ACHN (cell line): ENCODE measurements around the gene NEDD4L.

Experiments
- DNase-seq: peaks from one replicate; pipeline ENCODE4 v3.0.0-alpha.2; 2015
- in situ Hi-C: cut with HindIII; loops from 2 replicates; pipeline ENCODE4 v1.10.0; 2017; ENCODE audit warnings: low sequenced_read_pairs, low pct_ligation_motif_present, low pct_unique_long_range_greater_than_20kb

The NEDD4L gene

GRCh38 chr18:58208207-58208932, 164.3 kb downstream of the NEDD4L start:
- in situ Hi-C loops = no loop called here
- peak; percentile 16 for DNase-seq

- peak; percentile 31 for DNase-seq
- in situ Hi-C loops = no loop called here
Observed at GRCh38 chr18:58209326-58209725, 165.3 kb downstream of the NEDD4L start.

GRCh38 chr18:58211510-58211909, 167.5 kb downstream of the NEDD4L start:
- DNase-seq = no peak
- in situ Hi-C loops = no loop called here

GRCh38 chr18:58212274-58212673, 168.2 kb downstream of the NEDD4L start:
- in situ Hi-C loops = no loop called here

GRCh38 chr18:58213440-58213839, 169.4 kb downstream of the NEDD4L start:
- DNase-seq = peak; percentile 89
- in situ Hi-C loops = no loop called here

More at GRCh38 chr18:58212274-58212673, 168.2 kb downstream of the NEDD4L start:
- no peak for DNase-seq

GRCh38 chr18:58215011-58215410, 171.0 kb downstream of the NEDD4L start:
- no peak for DNase-seq
- in situ Hi-C loops = no loop called here

- peak; percentile 39 for DNase-seq
- in situ Hi-C loops = no loop called here
Observed at GRCh38 chr18:58216071-58216481, 172.1 kb downstream of the NEDD4L start.

GRCh38 chr18:58217052-58217451, 173.0 kb downstream of the NEDD4L start:
- DNase-seq = no peak
- in situ Hi-C loops = no loop called here

- DNase-seq = no peak
- in situ Hi-C loops = no loop called here
Observed at GRCh38 chr18:58218117-58218516, 174.1 kb downstream of the NEDD4L start.

GRCh38 chr18:58221060-58221725, 177.2 kb downstream of the NEDD4L start:
- peak; percentile 92 for DNase-seq
- in situ Hi-C loops = no loop called here

- in situ Hi-C loops = no loop called here
- peak; percentile 48 for DNase-seq
Observed at GRCh38 chr18:58222432-58223125, 178.6 kb downstream of the NEDD4L start.

- in situ Hi-C loops = no loop called here
- DNase-seq = peak; percentile 89
Observed at GRCh38 chr18:58223717-58224424, 179.8 kb downstream of the NEDD4L start.

- DNase-seq = no peak
- in situ Hi-C loops = no loop called here
Observed at GRCh38 chr18:58224425-58224750, 180.4 kb downstream of the NEDD4L start.

- DNase-seq = no peak
- in situ Hi-C loops = no loop called here
Observed at GRCh38 chr18:58225101-58225500, 181.1 kb downstream of the NEDD4L start.

GRCh38 chr18:58226429-58226828, 182.4 kb downstream of the NEDD4L start:
- in situ Hi-C loops = no loop called here
- DNase-seq = no peak

- in situ Hi-C loops = no loop called here
- no peak for DNase-seq
Observed at GRCh38 chr18:58227361-58227930, 183.4 kb downstream of the NEDD4L start.

GRCh38 chr18:58228176-58228575, 184.2 kb downstream of the NEDD4L start:
- in situ Hi-C loops = no loop called here

GRCh38 chr18:58228762-58229161, 184.7 kb downstream of the NEDD4L start:
- in situ Hi-C loops = no loop called here
- DNase-seq = no peak

More at GRCh38 chr18:58228176-58228575, 184.2 kb downstream of the NEDD4L start:
- no peak for DNase-seq

GRCh38 chr18:58229162-58229561, 185.1 kb downstream of the NEDD4L start:
- no peak for DNase-seq
- in situ Hi-C loops = no loop called here
